Osteoblast (primary cell): ENCODE data around the gene BLOC1S6. TPM values are rescaled to one million over a fixed set of nuclear protein-coding genes. Genes with fewer than 3 reads are reported as not detected.
A peak's percentile ranks its signal among the peaks of the same experiment; 100 is the strongest.

ENCODE experiments used
- DNase-seq: peaks from one replicate; pipeline ENCODE4 v3.0.0; 2011; ENCODE audit warnings: low spot score, mixed read lengths; ENCODE audit not compliant: insufficient read length; ENCODE audit errors: missing footprints
- H2AFZ ChIP-seq: 2 replicates; pipeline ENCODE4 v1.6.0; 2011; ENCODE audit warnings: mild to moderate bottlenecking, low read length
- H3K27ac ChIP-seq: 2 replicates; pipeline ENCODE4 v1.5.1; 2011; ENCODE audit warnings: mild to moderate bottlenecking, low read depth, low read length, moderate library complexity
- H3K27me3 ChIP-seq: 2 replicates; pipeline ENCODE4 v1.6.0; 2012; ENCODE audit warnings: mild to moderate bottlenecking, control low read depth, inconsistent platforms, low read length, moderate library complexity; ENCODE audit not compliant: insufficient read depth
- H3K36me3 ChIP-seq: 2 replicates; pipeline ENCODE4 v1.5.1; 2011; ENCODE audit warnings: mild to moderate bottlenecking, low read length, control low read depth, moderate library complexity; ENCODE audit not compliant: insufficient read depth
- H3K4me1 ChIP-seq: 2 replicates; pipeline ENCODE4 v1.5.1; 2011; ENCODE audit warnings: mild to moderate bottlenecking, low read length, control low read depth, moderate library complexity; ENCODE audit not compliant: insufficient read depth
- H3K4me2 ChIP-seq: 2 replicates; pipeline ENCODE4 v1.6.0; 2011; ENCODE audit warnings: mild to moderate bottlenecking, low read length; ENCODE audit not compliant: insufficient read depth
- H3K4me3 ChIP-seq: fragments of 200-600 bp; sonication (generic); 3 replicates; pipeline ENCODE4 v1.5.1; 2012; ENCODE audit warnings: mild to moderate bottlenecking, low read length, inconsistent platforms; ENCODE audit not compliant: insufficient read depth
- H3K79me2 ChIP-seq: 2 replicates; pipeline ENCODE4 v1.6.0; 2012; ENCODE audit warnings: mild to moderate bottlenecking, low read length, control low read depth, inconsistent platforms; ENCODE audit not compliant: insufficient read depth
- H3K9me3 ChIP-seq: 2 replicates; pipeline ENCODE4 v1.5.1; 2011; ENCODE audit warnings: low read depth, low read length, control low read depth
- H4K20me1 ChIP-seq: 2 replicates; pipeline ENCODE4 v1.6.0; 2012; ENCODE audit warnings: mild to moderate bottlenecking, low read length, control low read depth; ENCODE audit not compliant: insufficient read depth
- total RNA-seq: library from RNA; depleted of rRNA; stranded (reverse); fragments of >200 nt; gene quantifications from 2 replicates; pipeline ENCODE4 v1.2.3, GENCODE V29; 2012
- TF ChIP-seq, protein P1 (sequence below): IDR thresholded peaks from 2 replicates; pipeline ENCODE4 v1.5.1; 2011; ENCODE audit warnings: mild to moderate bottlenecking, low read depth, low read length, moderate library complexity; ENCODE audit errors: extremely low read depth

The BLOC1S6 gene
- total RNA-seq, 1 donor = 103 TPM

DNA sequence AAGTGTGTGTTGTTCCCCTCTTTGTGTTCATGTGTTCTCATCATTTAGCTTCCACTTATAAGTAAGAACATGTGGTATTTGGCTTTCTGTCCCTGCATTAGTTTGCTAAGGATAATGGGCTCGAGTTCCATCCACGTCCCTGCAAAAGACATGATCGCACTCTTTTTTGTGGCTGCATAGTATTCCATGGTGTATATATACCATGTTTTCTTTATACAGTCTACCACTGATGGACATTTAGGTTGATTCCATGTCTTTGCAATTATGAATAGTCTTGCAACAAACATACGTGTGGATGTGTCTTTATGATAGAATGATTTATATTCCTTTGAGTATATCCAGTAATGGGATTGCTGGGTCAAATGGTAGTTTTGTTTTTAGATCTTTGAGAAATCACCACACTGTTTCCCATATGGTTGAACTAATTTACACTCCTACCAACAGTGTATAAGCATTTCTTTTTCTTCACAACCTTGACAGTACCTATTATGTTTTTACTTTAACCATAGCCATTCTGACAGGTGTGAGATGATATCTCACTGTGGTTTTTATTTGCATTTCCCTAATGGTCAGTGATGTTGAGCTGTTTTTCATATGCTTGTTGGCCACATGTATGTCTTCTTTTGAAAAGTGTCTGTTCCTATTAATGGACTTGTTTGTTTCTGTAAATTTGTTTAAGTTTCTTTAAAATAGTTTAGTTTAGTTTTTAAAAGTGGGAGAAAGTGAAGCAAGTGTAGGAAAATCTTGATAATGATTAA lies 42.7 kb upstream of the BLOC1S6 start:
- no peaks in the 10 kb centered on the region for H3K36me3 ChIP-seq
- H2AFZ ChIP-seq = no peak overlapping the region
- no peak overlapping the region for H3K4me3 ChIP-seq
- H4K20me1 ChIP-seq = no peaks in the 10 kb centered on the region
- H3K27me3 ChIP-seq = no peaks in the 10 kb centered on the region
- H3K4me1 ChIP-seq = no peaks in the 10 kb centered on the region
- H3K79me2 ChIP-seq = no peaks in the 10 kb centered on the region
- H3K27ac ChIP-seq = no peak overlapping the region
- TF ChIP-seq, protein P1, sequence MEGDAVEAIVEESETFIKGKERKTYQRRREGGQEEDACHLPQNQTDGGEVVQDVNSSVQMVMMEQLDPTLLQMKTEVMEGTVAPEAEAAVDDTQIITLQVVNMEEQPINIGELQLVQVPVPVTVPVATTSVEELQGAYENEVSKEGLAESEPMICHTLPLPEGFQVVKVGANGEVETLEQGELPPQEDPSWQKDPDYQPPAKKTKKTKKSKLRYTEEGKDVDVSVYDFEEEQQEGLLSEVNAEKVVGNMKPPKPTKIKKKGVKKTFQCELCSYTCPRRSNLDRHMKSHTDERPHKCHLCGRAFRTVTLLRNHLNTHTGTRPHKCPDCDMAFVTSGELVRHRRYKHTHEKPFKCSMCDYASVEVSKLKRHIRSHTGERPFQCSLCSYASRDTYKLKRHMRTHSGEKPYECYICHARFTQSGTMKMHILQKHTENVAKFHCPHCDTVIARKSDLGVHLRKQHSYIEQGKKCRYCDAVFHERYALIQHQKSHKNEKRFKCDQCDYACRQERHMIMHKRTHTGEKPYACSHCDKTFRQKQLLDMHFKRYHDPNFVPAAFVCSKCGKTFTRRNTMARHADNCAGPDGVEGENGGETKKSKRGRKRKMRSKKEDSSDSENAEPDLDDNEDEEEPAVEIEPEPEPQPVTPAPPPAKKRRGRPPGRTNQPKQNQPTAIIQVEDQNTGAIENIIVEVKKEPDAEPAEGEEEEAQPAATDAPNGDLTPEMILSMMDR = no peak
- no peak for DNase-seq
- no peak overlapping the region for H3K4me2 ChIP-seq
- no peaks in the 10 kb centered on the region for H3K9me3 ChIP-seq

DNA sequence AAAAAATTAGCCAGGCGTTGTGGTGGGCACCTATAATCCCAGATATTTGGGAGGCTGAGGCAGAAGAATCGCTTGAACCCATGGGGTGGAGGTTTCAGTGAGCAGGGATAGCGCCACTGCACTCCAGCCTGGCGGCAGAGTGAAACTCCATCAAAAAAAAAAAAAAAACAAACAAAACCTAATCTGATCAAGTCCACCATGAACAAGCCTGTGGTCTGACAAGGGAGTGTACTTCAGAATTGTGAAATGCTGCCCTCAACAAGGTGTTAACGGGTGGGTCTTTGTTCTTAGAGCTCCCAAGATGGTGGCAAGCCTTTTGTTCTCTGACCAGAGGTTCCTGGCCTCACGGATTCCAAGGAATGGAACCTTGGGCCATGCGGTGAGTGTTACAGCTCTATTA lies 40.4 kb upstream of the BLOC1S6 start:
- Histone ChIP-seq H2AFZ (no peak overlapping the region), H3K4me3 (no peak overlapping the region), H3K27ac (no peak overlapping the region), H3K36me3 (no peaks in the 10 kb centered on the region), H3K9me3 (no peaks in the 10 kb centered on the region), H4K20me1 (no peaks in the 10 kb centered on the region), H3K79me2 (no peaks in the 10 kb centered on the region), H3K4me1 (peaks cover 4% of the 10 kb centered on the region), H3K27me3 (no peaks in the 10 kb centered on the region), H3K4me2 (no peak overlapping the region)
- no peak for DNase-seq
- TF ChIP-seq, protein P1 = no peak

DNA sequence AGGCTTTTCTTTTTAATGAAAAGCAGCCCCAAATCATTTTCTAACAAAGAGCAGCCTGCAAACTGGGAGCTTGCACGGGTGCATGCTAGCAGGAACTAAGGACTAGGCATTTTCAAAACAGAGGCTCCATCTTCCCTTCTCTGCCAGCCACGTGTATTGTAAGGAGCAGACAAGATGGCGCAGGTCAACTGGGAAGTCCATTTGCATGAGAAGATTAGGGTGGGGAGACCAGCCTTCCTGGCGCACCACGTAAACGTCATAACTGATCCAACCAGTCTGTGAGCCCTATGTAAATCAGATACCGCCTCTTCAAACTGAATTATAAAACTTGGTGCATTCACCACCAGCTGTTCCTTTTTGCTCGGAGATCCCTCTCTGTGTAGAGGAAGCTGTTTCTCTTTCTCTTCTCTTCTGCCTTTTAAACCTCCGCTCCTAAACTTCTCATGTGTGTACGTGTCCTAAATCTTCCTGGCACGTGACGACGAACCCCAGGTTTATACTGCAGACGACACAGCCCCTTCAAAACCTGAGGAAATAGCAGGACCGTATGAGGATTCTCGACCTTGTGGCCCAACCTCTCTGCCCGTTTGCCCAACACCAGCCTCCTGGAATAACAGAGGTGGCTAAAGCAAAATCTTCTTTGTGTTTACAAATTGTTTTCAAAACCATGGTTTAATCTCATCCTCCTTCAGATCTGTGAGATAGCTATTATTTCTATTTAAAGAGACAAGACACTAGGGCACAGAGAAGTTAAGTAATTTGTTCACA lies 38.2 kb upstream of the BLOC1S6 start:
- Histone ChIP-seq H3K4me1 (peaks cover 4% of the 10 kb centered on the region), H3K4me2 (no peak overlapping the region), H3K79me2 (no peaks in the 10 kb centered on the region), H3K27ac (no peak overlapping the region), H3K36me3 (no peaks in the 10 kb centered on the region), H3K4me3 (no peak overlapping the region), H3K9me3 (no peaks in the 10 kb centered on the region), H3K27me3 (no peaks in the 10 kb centered on the region), H2AFZ (peak overlapping the region; percentile 23), H4K20me1 (no peaks in the 10 kb centered on the region)
- TF ChIP-seq, protein P1 = no peak
- no peak for DNase-seq
